GM18499 (cell line): Measurements from ENCODE around the gene EEF1B2.
"Not testable (repeated sequence)": the region's sequence is repeated elsewhere in the genome, so short reads cannot be mapped to it uniquely, and the experiment has no call there.

Source experiments
- ATAC-seq: cut with Tn5 transposase; IDR thresholded peaks from one replicate; pipeline ENCODE4 v1.9.1; 2021; ENCODE audit warnings: moderate number of reproducible peaks; ENCODE audit not compliant: insufficient read depth, unreplicated experiment

EEF1B2 gene

GRCh38 chr2:206163251-206163880, 3.7 kb downstream of the EEF1B2 start:
- ATAC-seq: no peak

DNA sequence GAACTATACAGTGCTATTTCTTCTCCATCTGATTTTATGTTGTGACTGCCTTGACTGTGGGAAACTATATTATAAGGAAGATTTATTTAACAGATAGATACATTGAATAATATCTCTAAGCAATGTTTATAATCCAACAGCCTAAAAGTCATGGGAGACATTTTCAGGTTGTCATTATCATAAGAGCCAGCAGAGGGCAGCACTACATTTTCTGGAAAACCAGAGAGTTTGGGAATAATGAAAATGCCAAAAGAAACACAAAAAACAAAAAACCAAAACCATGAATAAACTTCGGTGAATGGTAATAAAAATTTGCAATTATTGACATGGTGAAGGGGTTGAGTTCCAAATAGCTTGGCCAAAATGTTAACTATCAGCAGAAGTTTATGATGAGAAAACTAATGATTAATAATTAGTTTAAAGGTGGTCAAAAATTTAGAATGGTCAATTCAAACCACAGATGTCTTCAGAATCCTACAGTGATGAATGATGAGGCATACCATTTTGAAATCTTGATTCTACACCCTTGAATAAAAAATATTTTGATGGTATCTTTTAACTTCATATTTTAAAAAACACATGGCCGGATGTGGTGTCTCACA, 4.7 kb downstream of the EEF1B2 start:
- no peak for ATAC-seq

DNA sequence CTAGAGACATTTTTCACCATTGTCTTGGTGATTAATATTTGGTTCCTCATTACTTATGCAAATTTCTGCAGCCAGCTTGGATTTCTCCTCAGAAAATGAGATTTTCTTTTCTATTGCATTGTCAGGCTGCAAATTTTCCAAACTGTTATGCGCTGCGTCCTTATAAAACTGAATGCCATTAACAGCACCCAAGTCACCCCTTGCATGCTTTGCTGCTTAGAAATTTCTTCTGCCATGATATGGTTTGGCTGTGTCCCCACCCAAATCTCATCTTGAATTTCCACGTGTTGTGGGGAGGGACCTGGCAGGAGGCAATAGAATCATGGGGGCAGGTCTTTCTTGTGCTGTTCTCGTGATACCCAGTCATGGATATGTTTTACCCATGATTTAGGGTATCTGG, 8.5 kb downstream of the EEF1B2 start:
- ATAC-seq: not testable (repeated sequence)

DNA sequence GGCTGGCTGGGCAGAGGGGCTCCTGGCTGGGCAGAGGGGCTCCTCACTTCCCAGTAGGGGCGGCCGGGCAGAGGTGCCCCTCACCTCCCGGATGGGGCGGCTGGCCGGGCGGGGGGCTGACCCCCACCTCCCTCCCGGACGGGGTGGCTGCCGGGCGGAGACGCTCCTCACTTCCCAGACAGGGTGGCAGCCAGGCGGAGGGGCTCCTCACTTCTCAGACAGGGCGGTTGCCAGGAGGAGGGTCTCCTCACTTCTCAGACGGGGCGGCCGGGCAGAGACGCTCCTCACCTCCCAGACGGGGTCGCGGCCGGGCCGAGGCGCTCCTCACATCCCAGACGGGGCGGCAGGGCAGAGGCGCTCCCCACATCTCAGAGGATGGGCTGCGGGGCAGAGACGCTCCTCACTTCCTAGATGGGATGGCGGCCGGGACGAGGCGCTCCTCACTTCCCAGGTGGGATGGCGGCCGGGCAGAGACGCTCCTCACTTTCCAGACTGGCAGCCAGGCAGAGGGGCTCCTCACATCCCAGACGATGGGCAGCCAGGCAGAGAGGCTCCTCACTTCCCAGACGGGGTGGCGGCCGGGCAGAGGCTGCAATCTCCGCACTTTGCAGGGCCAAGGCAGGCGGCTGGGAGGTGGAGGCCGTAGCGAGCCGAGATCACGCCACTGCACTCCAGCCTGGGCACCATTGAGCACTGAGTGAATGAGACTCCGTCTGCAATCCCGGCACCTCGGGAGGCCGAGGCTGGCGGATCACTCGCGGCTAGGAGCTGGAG, 12.1 kb downstream of the EEF1B2 start:
- not testable (repeated sequence) for ATAC-seq

DNA sequence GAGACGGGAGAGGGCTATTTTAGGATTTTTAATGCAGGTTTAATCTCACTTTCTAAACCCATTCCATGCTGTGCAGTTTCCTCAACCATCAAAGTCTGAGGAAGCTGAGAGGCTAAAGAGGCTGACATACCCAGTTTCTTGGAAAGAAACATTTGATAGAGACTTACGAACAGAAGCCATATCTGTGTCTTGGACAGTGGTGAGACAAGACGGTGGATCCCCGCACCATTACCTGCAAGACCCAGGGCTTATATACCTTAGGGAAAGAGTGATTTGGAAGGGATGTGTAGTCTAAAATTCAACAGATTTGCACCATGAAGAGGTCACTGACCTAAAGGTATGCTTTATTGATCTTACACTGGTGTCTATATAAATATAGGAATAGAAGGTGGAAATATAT, 13.5 kb downstream of the EEF1B2 start:
- ATAC-seq: no peak

- no peak for ATAC-seq
Measured at GRCh38 chr2:206176121-206176520, 16.4 kb downstream of the EEF1B2 start.

GRCh38 chr2:206176901-206177300, 17.2 kb downstream of the EEF1B2 start:
- ATAC-seq: no peak

GRCh38 chr2:206181526-206181925, 21.8 kb downstream of the EEF1B2 start:
- not testable (repeated sequence) for ATAC-seq

GRCh38 chr2:206189691-206190090, 30.0 kb downstream of the EEF1B2 start:
- ATAC-seq: no peak

DNA sequence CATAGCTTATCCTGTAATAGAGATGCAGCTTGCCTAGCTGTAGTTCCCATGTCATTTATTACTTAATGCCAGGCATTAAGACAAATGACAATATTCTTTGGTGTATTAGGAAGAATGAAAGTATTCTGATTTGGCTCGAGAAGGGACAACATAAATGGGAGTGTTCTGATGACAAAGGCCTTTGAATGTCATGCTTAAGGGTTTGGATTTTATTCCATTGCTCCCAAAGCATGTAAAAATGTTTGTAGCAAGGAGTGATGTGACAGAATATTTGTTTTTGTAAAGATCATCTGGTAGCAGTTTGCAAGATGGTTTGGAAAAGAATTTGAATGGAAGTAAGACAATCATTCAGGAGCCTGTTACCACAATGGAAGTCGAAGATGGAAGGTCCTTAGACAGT, 30.4 kb downstream of the EEF1B2 start:
- no peak for ATAC-seq

- ATAC-seq: no peak
Measured at GRCh38 chr2:206190689-206191088, 31.0 kb downstream of the EEF1B2 start.

DNA sequence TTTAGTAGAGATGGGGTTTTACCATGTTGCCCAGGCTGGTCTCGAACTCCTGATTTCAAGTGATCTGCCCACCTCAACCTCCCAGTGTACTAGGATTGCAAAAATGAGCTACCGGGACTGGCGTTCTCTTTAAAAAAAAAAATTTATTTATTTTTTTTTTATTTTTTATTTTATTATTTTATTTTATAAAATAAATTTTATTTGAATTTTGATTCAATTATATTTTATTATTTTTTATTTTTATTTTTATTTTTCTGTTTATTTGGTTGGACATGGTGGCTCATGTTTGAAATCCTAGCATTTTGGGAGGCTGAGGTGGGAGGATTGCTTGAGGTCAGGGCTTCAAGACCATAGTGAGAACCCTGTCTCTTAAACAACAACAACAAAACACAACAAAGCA, 32.5 kb downstream of the EEF1B2 start:
- ATAC-seq: no peak

DNA sequence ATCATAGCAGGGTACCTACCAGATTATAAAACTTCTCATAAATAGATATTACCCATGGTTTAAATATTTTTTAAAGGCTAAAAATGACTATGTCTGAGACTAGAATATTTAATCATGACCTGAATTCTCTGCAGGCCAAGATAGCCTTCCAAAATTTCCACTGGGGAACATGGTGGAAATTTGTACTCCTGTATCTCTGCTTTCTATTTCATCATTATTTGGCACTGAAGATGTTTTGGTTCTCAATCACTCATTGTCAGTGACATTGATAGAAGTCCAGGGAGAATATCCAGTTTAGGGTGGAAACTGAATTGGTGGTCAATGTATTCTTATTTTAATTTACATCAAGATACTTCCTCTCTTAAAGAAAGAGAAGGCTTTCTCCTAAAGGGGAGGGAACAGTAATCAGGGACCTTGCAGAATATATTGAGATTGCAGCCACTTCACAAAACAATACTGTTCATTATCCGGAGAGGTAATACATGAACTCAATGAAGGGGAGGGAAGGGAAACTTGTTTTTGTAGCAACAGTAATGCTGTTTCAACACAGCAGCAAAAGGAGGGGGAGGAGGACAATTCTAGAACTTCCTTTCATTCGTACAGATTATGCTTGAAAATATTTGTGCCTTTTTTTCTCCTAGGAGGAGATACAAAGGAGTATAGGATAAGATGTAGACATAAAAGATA, 34.1 kb downstream of the EEF1B2 start:
- no peak for ATAC-seq

DNA sequence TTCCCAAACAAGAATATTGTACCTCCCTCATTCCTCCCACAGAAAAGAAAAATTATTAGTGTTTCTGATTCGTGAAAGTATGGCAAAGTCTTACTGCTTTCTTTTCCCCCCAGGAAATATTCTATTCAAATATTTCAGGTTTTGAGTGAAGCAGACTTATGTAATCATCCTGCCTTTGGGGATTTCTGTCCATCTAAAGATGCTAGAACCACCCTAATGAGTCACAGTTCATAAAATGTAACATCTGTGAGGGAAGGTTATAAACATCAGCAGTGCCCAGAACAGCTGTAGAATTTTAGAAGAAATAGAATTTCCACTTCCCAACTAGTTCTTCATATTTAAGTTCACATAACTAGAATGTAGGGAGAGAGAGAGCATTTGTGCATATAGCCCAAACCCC, 39.0 kb downstream of the EEF1B2 start:
- no peak for ATAC-seq

DNA sequence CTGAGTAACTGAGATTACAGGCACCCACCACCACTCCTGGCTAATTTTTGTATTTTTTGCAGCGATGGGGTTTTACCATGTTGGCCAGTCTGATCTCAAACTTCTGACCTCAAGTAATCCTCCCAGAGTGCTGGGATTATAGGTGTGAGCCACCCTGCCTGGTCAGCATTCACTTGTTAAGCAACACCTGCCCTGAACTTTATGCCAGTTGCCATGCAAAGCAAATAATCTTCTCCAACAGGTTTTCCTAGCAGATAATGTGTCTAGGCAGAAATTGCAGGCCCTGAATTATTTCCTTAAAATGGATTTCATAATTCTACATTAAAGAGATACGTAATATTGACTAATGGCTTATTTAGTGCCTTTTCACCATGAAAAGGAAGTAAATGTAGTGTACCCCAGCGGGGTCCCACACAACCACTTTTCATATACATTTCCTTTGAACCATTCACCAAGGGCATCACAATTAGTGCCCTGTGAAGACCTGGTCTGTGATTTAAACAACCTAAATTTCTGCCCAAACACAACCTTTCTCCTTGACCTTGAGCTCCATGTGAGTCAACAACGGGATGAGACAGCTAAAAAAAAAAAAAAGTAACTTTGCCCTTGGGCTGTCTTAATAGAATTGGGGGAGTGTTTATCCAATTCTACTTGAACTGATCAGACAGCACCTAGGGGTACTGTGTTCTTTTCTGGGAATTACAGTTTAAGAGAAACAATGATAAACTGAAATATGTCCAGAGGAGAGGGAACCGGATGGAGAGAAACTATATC, 41.6 kb downstream of the EEF1B2 start:
- ATAC-seq: no peak

DNA sequence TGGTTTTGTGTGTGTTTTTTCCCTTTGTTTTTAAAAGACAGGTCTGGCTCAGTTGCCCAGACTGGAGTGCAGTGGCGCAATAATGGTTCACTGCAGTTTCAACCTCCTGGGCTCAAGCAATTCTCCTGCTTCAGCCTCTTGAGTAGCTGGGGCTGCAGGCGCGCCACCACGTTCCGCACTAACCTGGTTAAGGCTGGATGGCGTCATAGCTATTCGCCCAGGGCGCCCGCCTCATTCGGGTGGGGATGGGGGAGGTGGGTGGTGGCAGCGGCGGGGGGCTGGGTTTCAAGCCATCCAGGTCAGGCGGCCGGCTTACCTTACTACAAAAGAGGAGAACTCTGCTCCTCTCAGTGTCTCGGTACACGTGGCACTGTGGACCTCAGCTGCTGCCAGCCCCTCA, 42.8 kb downstream of the EEF1B2 start:
- no peak for ATAC-seq

DNA sequence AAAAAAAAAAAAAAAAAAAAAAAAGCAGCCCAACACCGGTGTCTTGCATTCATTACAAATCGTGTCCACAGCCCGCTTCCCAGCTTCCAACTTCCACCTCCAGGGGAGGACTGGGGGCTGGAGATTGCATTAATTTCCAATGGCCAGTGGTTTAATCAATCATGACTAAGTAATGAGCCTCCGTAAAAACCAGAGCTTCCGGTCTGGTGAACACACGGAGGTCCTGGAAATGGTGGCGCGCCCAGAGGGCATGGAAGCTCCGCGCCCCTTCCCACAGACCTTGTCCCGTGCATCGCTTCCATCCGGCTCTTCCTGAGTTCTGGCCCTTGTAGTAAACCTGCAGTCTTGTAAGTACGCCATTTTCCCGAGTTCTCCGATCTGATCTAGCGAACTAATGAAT, 43.6 kb downstream of the EEF1B2 start:
- no peak for ATAC-seq

- no peak for ATAC-seq
Measured at GRCh38 chr2:206204710-206205109, 45.0 kb downstream of the EEF1B2 start.

DNA sequence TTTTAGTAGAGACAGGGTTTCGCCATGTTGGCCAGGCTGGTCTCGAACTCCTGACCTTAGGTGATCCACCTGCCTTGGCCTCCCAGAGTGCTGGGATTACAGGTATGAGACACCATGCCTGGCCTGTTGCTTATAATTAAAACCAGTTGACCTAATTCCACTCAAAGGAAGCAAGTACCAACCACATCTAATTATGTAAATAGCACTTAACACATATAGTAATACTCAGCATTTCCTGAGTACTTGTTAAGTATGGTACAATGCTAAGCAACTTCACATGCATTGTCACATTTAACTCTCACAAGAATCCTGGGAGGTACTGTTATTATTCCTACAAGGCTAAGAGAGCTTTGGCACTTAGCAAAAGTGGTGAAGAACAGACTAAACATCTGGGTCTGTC, 47.6 kb downstream of the EEF1B2 start:
- ATAC-seq: not testable (repeated sequence)

GRCh38 chr2:206208900-206209299, 49.2 kb downstream of the EEF1B2 start:
- no peak for ATAC-seq
